Heart right ventricle (tissue), 16 donors: ENCODE measurements around the gene ADGRA1. TPM values are rescaled to one million over a fixed set of nuclear protein-coding genes. Genes with fewer than 3 reads are reported as not detected.

Experiments
- ATAC-seq, 8 donors: fragments of 200-7000 bp; cut with Tn5 transposase; one replicate each; pipeline ENCODE4 v1.9.1; 2020; ENCODE audit warnings: mild to moderate bottlenecking in 8 of 8, moderate library complexity in 8 of 8, moderate number of reproducible peaks in 1 of 8
- DNase-seq, 2 donors: peaks; one replicate each; pipeline ENCODE4 v3.0.0-alpha.2; 2020
- H3K27ac ChIP-seq, 10 donors: fragments of 200-600 bp; sonication (generic) in 2 of 10; one replicate each; pipeline versions ENCODE4 v1.5.0 to v1.8.0; 2020 to 2022; ENCODE audit warnings: mild to moderate bottlenecking in 3 of 10
- H3K27me3 ChIP-seq, 7 donors: fragments of 200-600 bp; one replicate each; pipeline ENCODE4 v1.8.0; 2021 to 2022; ENCODE audit warnings: mild to moderate bottlenecking in 2 of 7
- H3K36me3 ChIP-seq, 9 donors: fragments of 200-600 bp; sonication (generic) in 1 of 9; one replicate each; pipeline versions ENCODE4 v1.5.0 to v1.8.0; 2020 to 2022; ENCODE audit warnings: mild to moderate bottlenecking in 2 of 9
- H3K4me1 ChIP-seq, 9 donors: fragments of 200-600 bp; sonication (generic) in 1 of 9; one replicate each; pipeline versions ENCODE4 v1.5.0 to v1.8.0; 2020 to 2022; ENCODE audit warnings: mild to moderate bottlenecking in 4 of 9
- H3K4me3 ChIP-seq, 10 donors: fragments of 200-600 bp; sonication (generic) in 2 of 10; one replicate each; pipeline versions ENCODE4 v1.5.0 to v1.8.0; 2020 to 2022; ENCODE audit warnings: mild to moderate bottlenecking in 7 of 10, moderate library complexity in 2 of 10
- H3K9me3 ChIP-seq, 11 donors: fragments of 200-600 bp in 10 of 11; sonication (generic) in 2 of 11; one replicate each; pipeline versions ENCODE4 v1.5.0 to v1.8.0; 2013 to 2022; ENCODE audit warnings: mild to moderate bottlenecking in 2 of 11, control low read depth in 1 of 11, moderate library complexity in 1 of 11
- WGBS, 2 donors: extraction: QIAGEN DNeasy Blood & Tissue Kit; methylation state at CpG; one replicate each; pipeline ENCODE4 v1.1.7; 2013; ENCODE audit warnings: inconsistent platforms in 1 of 2; 5-methylcytosine and 5-hydroxymethylcytosine counted together
- intact Hi-C, 10 donors: fragments of 100-400 bp; cut with DNase I; formaldehyde crosslinking; loops; one replicate each; pipeline versions ENCODE4 v1.11.1 to v1.14.2; 2022
- polyA plus RNA-seq, 2 donors: library from polyadenylated mRNA; stranded (reverse); fragments of 200-250 nt; gene quantifications; one replicate each; pipeline ENCODE4 v1.2.3, GENCODE V29; 2013
- total RNA-seq, 10 donors: library from RNA; stranded (reverse); fragmentation: NEBNext Ultra II Directional in 3 of 10; extraction: Animal tissue kit (Norgen Biotek cat#: 25700) in 3 of 10; gene quantifications; one replicate each; pipeline versions ENCODE4 v1.2.1 to v1.2.4, GENCODE V29; 2021 to 2023
- TF ChIP-seq, protein P1 (sequence below), 9 donors: fragments of 200-600 bp; sonication (generic) in 2 of 9; IDR thresholded peaks; one replicate each; pipeline versions ENCODE4 v1.5.0 to v1.8.0; 2021 to 2022; ENCODE audit warnings: antibody characterized with exemption in 9 of 9, mild to moderate bottlenecking in 5 of 9, moderate library complexity in 1 of 9
- donor health status: Arrhythmogenic right ventricular cardiomyopathy.
- donor health status: ischemic (EF 13 %, LVEDD 7.1; RV severe dilation, severe dysfunction).
- donor health status: healthy with polysubstance abuse.
- donor health status: DM: no; HTN: yes; CAD: no.
- donor health status: DM: no; HTN: no; CAD: no.
- donor health status: ischemic (EF 25% LVEDD 6.9; RV normal size, moderate dysfunction).
- donor health status: ischemic (EF 25% LVEDD 5.7; RV mildly dilated, moderate dysfunction).
- donor health status: healthy.
- donor health status: DM: yes; HTN: yes; CAD: no.
- donor health status: Ischemic cardiomyopathy.
- donor health status: ischemic (EF 35%, LVEDD 5.7; RV mildly dilated, moderate dysfunction).
- donor health status: nonischemic (EF 11% LVEDD 7.7; RV severe dilation, severe dysfunction).
- donor health status: DM: yes; HTN: yes; CAD: no.
- donor health status: PGD.
- donor health status: ischemic (EF 29% LVEDD 5.4; RV normal size, mild dysfunction).
- donor health status: nonischemic (EF 23%, LVEDD 6.1; RV moderate dilation, normal function).

The ADGRA1 gene
- total and polyA plus RNA-seq, 12 donors: under 0.01 to 0.21 (median 0.11) TPM; not detected in 6

DNA sequence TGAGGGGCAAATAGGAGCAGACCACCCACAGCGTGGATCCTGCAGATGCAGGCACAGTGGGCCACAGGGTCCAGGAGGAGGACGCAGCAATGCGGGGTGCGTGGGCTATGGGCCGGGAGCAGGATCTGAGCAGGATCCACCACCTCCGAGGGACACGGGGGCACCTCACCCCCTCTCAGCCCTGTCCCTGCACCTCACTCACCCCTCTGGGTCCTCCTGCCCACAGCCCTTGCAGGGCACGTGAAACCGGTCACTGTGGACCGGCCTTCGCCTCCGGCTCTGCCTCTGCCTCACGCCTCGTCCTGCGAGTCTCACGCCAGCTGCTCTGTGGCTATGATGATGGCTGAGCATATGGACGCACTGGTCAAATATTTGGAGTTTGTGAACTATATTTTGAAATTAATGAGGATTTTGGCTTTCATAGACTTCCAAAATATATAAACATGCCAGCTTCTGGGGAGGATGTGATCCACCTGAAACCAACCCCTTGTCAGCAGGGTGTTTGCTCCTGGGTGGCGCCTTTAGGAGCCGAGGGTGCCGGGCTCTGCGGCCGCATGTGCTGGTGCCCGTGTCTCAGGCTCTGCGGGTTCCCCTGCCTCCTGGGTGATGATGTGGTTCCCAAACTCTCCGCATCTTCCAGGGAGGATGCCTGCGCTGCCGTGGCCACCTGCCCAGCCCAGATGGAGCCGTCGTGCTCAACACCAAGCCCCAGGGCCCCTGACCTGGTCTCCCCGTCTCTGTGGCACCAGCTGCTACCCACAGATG, 11.3 kb upstream of the ADGRA1 start:
- H3K27ac ChIP-seq: no peak overlapping the region
- no peaks in the 10 kb centered on the region for H3K4me1 ChIP-seq
- WGBS, 2 donors: 91 to 94% methylated on average over 30 of the region's 30 CpGs
- H3K4me3 ChIP-seq: no peak overlapping the region
- H3K9me3 ChIP-seq: no peaks in the 10 kb centered on the region
- TF ChIP-seq, protein P1, sequence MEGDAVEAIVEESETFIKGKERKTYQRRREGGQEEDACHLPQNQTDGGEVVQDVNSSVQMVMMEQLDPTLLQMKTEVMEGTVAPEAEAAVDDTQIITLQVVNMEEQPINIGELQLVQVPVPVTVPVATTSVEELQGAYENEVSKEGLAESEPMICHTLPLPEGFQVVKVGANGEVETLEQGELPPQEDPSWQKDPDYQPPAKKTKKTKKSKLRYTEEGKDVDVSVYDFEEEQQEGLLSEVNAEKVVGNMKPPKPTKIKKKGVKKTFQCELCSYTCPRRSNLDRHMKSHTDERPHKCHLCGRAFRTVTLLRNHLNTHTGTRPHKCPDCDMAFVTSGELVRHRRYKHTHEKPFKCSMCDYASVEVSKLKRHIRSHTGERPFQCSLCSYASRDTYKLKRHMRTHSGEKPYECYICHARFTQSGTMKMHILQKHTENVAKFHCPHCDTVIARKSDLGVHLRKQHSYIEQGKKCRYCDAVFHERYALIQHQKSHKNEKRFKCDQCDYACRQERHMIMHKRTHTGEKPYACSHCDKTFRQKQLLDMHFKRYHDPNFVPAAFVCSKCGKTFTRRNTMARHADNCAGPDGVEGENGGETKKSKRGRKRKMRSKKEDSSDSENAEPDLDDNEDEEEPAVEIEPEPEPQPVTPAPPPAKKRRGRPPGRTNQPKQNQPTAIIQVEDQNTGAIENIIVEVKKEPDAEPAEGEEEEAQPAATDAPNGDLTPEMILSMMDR (IDR thresholded peaks at IDR 0.05): no peak
- intact Hi-C loops: no loop called here
- ATAC-seq: no peak
- no peaks in the 10 kb centered on the region for H3K36me3 ChIP-seq
- peaks cover 0 to 60% (median 41%) of the 10 kb centered on the region in 7 donors for H3K27me3 ChIP-seq
- DNase-seq: no peak

DNA sequence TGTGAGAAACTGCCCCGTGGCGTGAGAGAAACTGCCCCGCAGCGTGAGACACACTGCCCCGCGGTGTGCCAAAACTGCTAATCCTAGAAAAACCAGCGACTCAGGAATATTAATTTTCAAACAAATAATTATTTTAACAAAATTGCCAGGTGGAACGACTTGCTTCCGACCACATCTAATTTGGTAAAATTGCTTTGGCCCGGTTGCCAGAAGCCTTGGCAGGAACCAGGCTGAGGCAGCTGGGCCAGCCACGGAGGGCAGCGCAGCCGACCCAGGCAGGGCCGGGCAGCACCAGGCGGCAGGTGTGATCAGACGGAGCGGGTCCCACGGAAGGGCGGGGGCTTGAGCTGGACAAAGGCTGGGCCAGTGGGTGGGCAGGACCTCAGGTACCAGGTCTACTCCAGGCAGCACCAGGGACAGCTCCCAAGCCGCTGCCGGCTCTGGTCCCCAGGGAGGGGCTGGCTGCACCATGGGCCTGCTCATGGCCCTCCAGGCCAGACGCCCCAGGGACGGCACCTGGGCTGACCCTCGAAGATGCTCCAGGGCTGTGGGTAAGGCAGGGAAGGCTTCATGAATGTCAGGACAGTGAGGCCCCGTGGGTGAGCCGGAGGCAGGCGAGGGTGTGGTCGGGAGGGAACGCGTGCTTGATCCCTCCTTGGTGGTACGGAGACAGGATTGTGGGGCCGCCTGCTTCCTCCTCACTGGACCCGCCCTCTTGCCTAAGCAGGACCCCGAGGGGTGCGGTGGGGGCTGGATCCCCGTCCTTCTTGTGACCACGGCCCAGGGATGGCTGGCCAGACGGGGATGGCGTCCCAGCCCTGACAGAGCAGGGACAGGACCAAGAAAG, 7.7 kb upstream of the ADGRA1 start:
- Histone ChIP-seq H3K4me3 (no peak overlapping the region), H3K4me1 (no peaks in the 10 kb centered on the region), H3K27me3 (peaks cover 5 to 62% (median 45%) of the 10 kb centered on the region in 7 donors), H3K27ac (no peak overlapping the region), H3K36me3 (no peaks in the 10 kb centered on the region), H3K9me3 (no peaks in the 10 kb centered on the region)
- TF ChIP-seq, protein P1 (IDR thresholded peaks at IDR 0.05): no peak
- intact Hi-C loops: no loop called here
- no peak for ATAC-seq
- no peak for DNase-seq
- 59 to 65% methylated on average over 39 of the region's 39 CpGs for WGBS, 2 donors

DNA sequence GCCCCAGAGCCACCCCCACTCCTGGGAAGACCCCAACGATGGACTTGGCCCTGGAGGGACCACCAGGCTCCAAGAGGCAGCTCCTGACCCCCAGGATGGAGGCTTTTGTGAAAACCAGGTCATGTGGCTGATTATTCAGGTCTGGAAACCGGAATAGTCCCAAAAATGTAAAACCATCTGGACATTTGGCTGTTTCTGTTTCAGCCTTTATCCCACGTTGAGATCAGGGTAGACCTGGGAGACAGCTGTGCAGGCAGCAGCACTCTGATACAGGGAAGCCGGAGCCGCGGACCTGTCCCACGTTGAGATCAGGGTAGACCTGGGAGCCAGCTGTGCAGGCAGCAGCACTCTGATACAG, 7.1 kb upstream of the ADGRA1 start:
- TF ChIP-seq, protein P1 (IDR thresholded peaks at IDR 0.05): no peak
- ATAC-seq: no peak
- H3K9me3 ChIP-seq: no peaks in the 10 kb centered on the region
- no peaks in the 10 kb centered on the region for H3K36me3 ChIP-seq
- 79 to 80% methylated on average over 7 of the region's 7 CpGs for WGBS, 2 donors
- H3K4me1 ChIP-seq: no peaks in the 10 kb centered on the region
- peaks cover 8 to 62% (median 45%) of the 10 kb centered on the region in 7 donors for H3K27me3 ChIP-seq
- no peak overlapping the region for H3K4me3 ChIP-seq
- intact Hi-C loops: no loop called here
- H3K27ac ChIP-seq: no peak overlapping the region
- DNase-seq: no peak

DNA sequence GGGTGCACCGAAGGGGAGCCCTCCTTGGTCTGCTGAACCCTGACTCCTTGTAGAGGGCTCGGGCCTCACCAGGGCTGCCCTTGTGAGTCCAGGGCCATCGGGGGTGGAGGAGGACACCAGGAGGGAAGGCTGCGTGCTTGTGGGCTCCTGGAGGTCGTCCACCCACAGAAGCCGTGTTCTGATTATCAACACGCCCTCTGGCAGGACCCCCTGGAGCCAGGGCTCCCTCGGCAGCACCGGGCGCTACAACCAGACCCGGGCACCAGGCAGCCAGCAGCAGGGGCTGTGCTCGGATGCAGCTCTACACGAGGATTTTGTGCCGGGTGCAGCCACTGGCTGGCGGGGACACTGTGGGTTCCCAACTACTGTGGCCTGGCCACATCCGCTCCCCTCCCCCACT, 6.1 kb upstream of the ADGRA1 start:
- Histone ChIP-seq H3K4me1 (no peaks in the 10 kb centered on the region), H3K36me3 (no peaks in the 10 kb centered on the region), H3K27me3 (peaks cover 15 to 62% (median 53%) of the 10 kb centered on the region in 7 donors), H3K27ac (no peak overlapping the region), H3K4me3 (no peak overlapping the region), H3K9me3 (no peaks in the 10 kb centered on the region)
- TF ChIP-seq, protein P1 (IDR thresholded peaks at IDR 0.05): no peak
- intact Hi-C loops: no loop called here
- ATAC-seq (no peak), DNase-seq (no peak)
- WGBS, 2 donors: 87% methylated on average over 16 of the region's 16 CpGs
